HepG2 (cell line): ENCODE results near the gene HK2. TPM values are rescaled to one million over a fixed set of nuclear protein-coding genes. Genes with fewer than 3 reads are reported as not detected.
A peak's percentile ranks its signal among the peaks of the same experiment; 100 is the strongest.

Experiments
- AGO1 ChIP-seq: fragments of 200-400 bp; formaldehyde crosslinking; IDR thresholded peaks from 2 replicates; pipeline ENCODE4 v1.6.1; 2017; ENCODE audit warnings: mild to moderate bottlenecking, low read depth, low read length, moderate library complexity; ENCODE audit not compliant: poor library complexity, severe bottlenecking
- CHD4 ChIP-seq: fragments of 200-600 bp; sonication (generic); IDR thresholded peaks from 2 replicates; pipeline ENCODE4 v1.7.0; 2017; ENCODE audit warnings: mild to moderate bottlenecking, low read length, borderline replicate concordance
- HCFC1 ChIP-seq: fragments of 150-350 bp; IDR thresholded peaks from 2 replicates; pipeline ENCODE4 v1.6.1; 2014; ENCODE audit warnings: low read depth, low read length
- KDM1A ChIP-seq: IDR thresholded peaks from 2 replicates; pipeline ENCODE4 v1.6.1; 2016; ENCODE audit warnings: missing compliant biosample characterization
- KDM2A ChIP-seq: sonication (generic); formaldehyde crosslinking; IDR thresholded peaks from 2 replicates; pipeline ENCODE4 v1.4.0; 2020; ENCODE audit warnings: low read depth, missing genetic modification reagents, borderline replicate concordance
- NFKB2 ChIP-seq: sonication (generic); formaldehyde crosslinking; IDR thresholded peaks from 2 replicates; pipeline ENCODE4 v1.4.0; 2020; ENCODE audit warnings: missing genetic modification reagents, borderline replicate concordance
- POLR2A ChIP-seq, 2 experiments: IDR thresholded peaks; 2 replicates each; pipeline ENCODE4 v1.6.1; 2011; ENCODE audit warnings: low read depth in 2 of 2, low read length in 2 of 2, mild to moderate bottlenecking in 1 of 2, moderate library complexity in 1 of 2; ENCODE audit not compliant: insufficient read depth in 1 of 2
- RELA ChIP-seq: sonication (generic); formaldehyde crosslinking; IDR thresholded peaks from 2 replicates; pipeline ENCODE4 v1.4.0; 2020; ENCODE audit warnings: missing genetic modification reagents
- SMYD3 ChIP-seq: sonication (generic); formaldehyde crosslinking; IDR thresholded peaks from 2 replicates; pipeline ENCODE4 v1.8.1; 2023; ENCODE audit warnings: mild to moderate bottlenecking, missing genetic modification reagents
- SP140L ChIP-seq: sonication (generic); formaldehyde crosslinking; IDR thresholded peaks from 2 replicates; pipeline ENCODE4 v1.4.0; 2020; ENCODE audit warnings: missing genetic modification reagents, borderline replicate concordance
- SRF ChIP-seq: IDR thresholded peaks from 2 replicates; pipeline ENCODE4 v1.6.1; 2011; ENCODE audit warnings: mild to moderate bottlenecking, low read depth, low read length, moderate library complexity
- TAF15 ChIP-seq: fragments of 200-400 bp; formaldehyde crosslinking; IDR thresholded peaks from one replicate; pipeline ENCODE4 v1.6.1; 2018; ENCODE audit warnings: mild to moderate bottlenecking, low read depth, low read length; ENCODE audit not compliant: poor library complexity, severe bottlenecking
- TBL1XR1 ChIP-seq: fragments of 150-350 bp; IDR thresholded peaks from 2 replicates; pipeline ENCODE4 v1.6.1; 2014; ENCODE audit warnings: borderline replicate concordance, low read length; ENCODE audit not compliant: partially characterized antibody
- ZBTB38 ChIP-seq: sonication (generic); formaldehyde crosslinking; IDR thresholded peaks from 2 replicates; pipeline ENCODE4 v1.5.1; 2020; ENCODE audit warnings: mild to moderate bottlenecking, missing genetic modification reagents
- ZFP37 ChIP-seq: sonication (generic); formaldehyde crosslinking; IDR thresholded peaks from 2 replicates; pipeline ENCODE4 v1.4.0; 2020; ENCODE audit warnings: missing genetic modification reagents, borderline replicate concordance
- ZNF224 ChIP-seq: sonication (generic); formaldehyde crosslinking; IDR thresholded peaks from 2 replicates; pipeline ENCODE4 v1.5.0; 2020; ENCODE audit warnings: mild to moderate bottlenecking, missing genetic modification reagents
- ZNF24 ChIP-seq: fragments of 450-650 bp; IDR thresholded peaks from 2 replicates; pipeline ENCODE4 v1.6.1; 2017; ENCODE audit warnings: antibody characterized with exemption, mild to moderate bottlenecking
- ZNF296 ChIP-seq: sonication (generic); formaldehyde crosslinking; conservative IDR thresholded peaks from 2 replicates; pipeline ENCODE4 v1.5.0; 2020; ENCODE audit warnings: mild to moderate bottlenecking, missing genetic modification reagents
- polyA plus RNA-seq, 8 experiments: library from polyadenylated mRNA; depleted of rRNA in 3 of 8; stranded (reverse) in 7 of 8; unstranded in 1 of 8; fragments of >200 nt; fragmentation: Illumina TruSeq in 4 of 8; extraction: Trizol in 4 of 8; gene quantifications; 2 replicates each; pipeline versions ENCODE4 v1.2.1 to v1.2.3, GENCODE V29; 2011 to 2016; ENCODE audit warnings: low read depth in 4 of 8, missing spikeins in 1 of 8, mixed read lengths in 1 of 8; ENCODE audit not compliant: insufficient read depth in 1 of 8
- total RNA-seq, 5 experiments: library from RNA; depleted of rRNA; stranded (reverse); fragments of >200 nt; fragmentation: Illumina TruSeq; extraction: Trizol; gene quantifications; 2 replicates each; pipeline ENCODE4 v1.2.3, GENCODE V29; 2016; ENCODE audit warnings: low read depth in 1 of 5
- TF ChIP-seq, protein P1 (sequence below): sonication (generic); formaldehyde crosslinking; IDR thresholded peaks from 2 replicates; pipeline ENCODE4 v1.5.1; 2020; ENCODE audit warnings: mild to moderate bottlenecking, missing genetic modification reagents, moderate library complexity
- TF ChIP-seq, protein P2 (sequence below): sonication (generic); formaldehyde crosslinking; IDR thresholded peaks from 2 replicates; pipeline ENCODE4 v1.8.1; 2023; ENCODE audit warnings: mild to moderate bottlenecking, inconsistent platforms, moderate library complexity, missing genetic modification reagents, borderline replicate concordance
- TF ChIP-seq, protein P3 (sequence below): sonication (generic); formaldehyde crosslinking; IDR thresholded peaks from 2 replicates; pipeline ENCODE4 v1.4.0; 2020; ENCODE audit warnings: mild to moderate bottlenecking, missing genetic modification reagents
- TF ChIP-seq, protein P4 (sequence below): sonication (generic); formaldehyde crosslinking; IDR thresholded peaks from 2 replicates; pipeline ENCODE4 v1.5.0; 2020; ENCODE audit warnings: missing genetic modification reagents

Gene HK2
- total and polyA plus RNA-seq, 2 of the 13 experiments (the other 11 are each of a cell fraction or from before 2014, with no cell fraction given), result 13.2 to 101 TPM

DNA sequence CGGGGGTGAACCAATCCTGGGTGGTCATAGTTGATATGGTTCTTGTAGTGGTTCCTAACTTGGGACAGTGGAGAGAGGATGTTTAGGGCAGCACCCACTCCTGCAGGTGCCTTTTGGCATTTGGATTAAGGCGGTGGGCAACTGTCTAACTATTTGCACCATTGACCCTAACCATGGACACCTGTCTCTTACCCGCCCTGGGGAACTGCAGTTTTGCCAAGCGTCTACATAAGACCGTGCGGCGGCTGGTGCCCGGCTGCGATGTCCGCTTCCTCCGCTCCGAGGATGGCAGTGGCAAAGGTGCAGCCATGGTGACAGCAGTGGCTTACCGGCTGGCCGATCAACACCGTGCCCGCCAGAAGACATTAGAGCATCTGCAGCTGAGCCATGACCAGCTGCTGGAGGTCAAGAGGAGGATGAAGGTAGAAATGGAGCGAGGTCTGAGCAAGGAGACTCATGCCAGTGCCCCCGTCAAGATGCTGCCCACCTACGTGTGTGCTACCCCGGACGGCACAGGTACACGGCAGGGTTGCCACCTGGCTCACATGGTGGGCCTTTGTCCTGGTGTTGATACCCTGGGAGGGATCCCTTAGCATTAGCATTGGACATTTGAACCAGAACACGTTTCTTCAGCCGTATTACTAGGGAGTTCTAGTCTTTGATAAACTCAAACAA, 46.3 kb downstream of the HK2 start (continued):
- TF ChIP-seq AGO1, result peak; percentile 90
- no peak for TF ChIP-seq KDM1A (CRISPR knock-in tag)
- no peak for TF ChIP-seq ZNF296
- TF ChIP-seq, protein P1, sequence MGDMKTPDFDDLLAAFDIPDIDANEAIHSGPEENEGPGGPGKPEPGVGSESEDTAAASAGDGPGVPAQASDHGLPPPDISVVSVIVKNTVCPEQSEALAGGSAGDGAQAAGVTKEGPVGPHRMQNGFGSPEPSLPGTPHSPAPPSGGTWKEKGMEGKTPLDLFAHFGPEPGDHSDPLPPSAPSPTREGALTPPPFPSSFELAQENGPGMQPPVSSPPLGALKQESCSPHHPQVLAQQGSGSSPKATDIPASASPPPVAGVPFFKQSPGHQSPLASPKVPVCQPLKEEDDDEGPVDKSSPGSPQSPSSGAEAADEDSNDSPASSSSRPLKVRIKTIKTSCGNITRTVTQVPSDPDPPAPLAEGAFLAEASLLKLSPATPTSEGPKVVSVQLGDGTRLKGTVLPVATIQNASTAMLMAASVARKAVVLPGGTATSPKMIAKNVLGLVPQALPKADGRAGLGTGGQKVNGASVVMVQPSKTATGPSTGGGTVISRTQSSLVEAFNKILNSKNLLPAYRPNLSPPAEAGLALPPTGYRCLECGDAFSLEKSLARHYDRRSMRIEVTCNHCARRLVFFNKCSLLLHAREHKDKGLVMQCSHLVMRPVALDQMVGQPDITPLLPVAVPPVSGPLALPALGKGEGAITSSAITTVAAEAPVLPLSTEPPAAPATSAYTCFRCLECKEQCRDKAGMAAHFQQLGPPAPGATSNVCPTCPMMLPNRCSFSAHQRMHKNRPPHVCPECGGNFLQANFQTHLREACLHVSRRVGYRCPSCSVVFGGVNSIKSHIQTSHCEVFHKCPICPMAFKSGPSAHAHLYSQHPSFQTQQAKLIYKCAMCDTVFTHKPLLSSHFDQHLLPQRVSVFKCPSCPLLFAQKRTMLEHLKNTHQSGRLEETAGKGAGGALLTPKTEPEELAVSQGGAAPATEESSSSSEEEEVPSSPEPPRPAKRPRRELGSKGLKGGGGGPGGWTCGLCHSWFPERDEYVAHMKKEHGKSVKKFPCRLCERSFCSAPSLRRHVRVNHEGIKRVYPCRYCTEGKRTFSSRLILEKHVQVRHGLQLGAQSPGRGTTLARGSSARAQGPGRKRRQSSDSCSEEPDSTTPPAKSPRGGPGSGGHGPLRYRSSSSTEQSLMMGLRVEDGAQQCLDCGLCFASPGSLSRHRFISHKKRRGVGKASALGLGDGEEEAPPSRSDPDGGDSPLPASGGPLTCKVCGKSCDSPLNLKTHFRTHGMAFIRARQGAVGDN (CRISPR knock-in tag), result peak; percentile 36; the same call in 1 of the 2 replicates
- TF ChIP-seq KDM2A (CRISPR knock-in tag), result no peak
- TF ChIP-seq, protein P2, sequence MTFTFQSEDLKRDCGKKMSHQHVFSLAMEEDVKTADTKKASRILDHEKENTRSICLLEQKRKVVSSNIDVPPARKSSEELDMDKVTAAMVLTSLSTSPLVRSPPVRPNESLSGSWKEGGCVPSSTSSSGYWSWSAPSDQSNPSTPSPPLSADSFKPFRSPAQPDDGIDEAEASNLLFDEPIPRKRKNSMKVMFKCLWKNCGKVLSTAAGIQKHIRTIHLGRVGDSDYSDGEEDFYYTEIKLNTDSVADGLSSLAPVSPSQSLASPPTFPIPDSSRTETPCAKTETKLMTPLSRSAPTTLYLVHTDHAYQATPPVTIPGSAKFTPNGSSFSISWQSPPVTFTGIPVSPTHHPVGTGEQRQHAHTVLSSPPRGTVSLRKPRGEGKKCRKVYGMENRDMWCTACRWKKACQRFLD, result no peak
- no peak for TF ChIP-seq RELA
- no peak for TF ChIP-seq SP140L (CRISPR knock-in tag)
- no peak for TF ChIP-seq ZNF24
- no peak for TF ChIP-seq NFKB2 (CRISPR knock-in tag)
- no peak for TF ChIP-seq ZFP37 (CRISPR knock-in tag)
- no peak for TF ChIP-seq HCFC1
- TF ChIP-seq TAF15, result no peak
- peak in 1 of 2 experiments; percentile 16; a peak in 1 of 4 replicates for TF ChIP-seq POLR2A (IDR thresholded peaks at IDR 0.05; ENCODE audit: insufficient read depth in 1 of 2, low read depth in 2 of 2, low read length in 2 of 2)
- 0 out of 2 replicates have a peak, but pooled peaks have one; percentile 43 for TF ChIP-seq ZBTB38
- TF ChIP-seq ZNF224 (CRISPR knock-in tag), result no peak
- no peak for TF ChIP-seq CHD4
- TF ChIP-seq SRF, result no peak
- TF ChIP-seq TBL1XR1, result no peak
- TF ChIP-seq, protein P3, sequence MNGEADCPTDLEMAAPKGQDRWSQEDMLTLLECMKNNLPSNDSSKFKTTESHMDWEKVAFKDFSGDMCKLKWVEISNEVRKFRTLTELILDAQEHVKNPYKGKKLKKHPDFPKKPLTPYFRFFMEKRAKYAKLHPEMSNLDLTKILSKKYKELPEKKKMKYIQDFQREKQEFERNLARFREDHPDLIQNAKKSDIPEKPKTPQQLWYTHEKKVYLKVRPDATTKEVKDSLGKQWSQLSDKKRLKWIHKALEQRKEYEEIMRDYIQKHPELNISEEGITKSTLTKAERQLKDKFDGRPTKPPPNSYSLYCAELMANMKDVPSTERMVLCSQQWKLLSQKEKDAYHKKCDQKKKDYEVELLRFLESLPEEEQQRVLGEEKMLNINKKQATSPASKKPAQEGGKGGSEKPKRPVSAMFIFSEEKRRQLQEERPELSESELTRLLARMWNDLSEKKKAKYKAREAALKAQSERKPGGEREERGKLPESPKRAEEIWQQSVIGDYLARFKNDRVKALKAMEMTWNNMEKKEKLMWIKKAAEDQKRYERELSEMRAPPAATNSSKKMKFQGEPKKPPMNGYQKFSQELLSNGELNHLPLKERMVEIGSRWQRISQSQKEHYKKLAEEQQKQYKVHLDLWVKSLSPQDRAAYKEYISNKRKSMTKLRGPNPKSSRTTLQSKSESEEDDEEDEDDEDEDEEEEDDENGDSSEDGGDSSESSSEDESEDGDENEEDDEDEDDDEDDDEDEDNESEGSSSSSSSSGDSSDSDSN (CRISPR knock-in tag), result 0 out of 2 replicates have a peak, but pooled peaks have one; percentile 25
- TF ChIP-seq, protein P4, sequence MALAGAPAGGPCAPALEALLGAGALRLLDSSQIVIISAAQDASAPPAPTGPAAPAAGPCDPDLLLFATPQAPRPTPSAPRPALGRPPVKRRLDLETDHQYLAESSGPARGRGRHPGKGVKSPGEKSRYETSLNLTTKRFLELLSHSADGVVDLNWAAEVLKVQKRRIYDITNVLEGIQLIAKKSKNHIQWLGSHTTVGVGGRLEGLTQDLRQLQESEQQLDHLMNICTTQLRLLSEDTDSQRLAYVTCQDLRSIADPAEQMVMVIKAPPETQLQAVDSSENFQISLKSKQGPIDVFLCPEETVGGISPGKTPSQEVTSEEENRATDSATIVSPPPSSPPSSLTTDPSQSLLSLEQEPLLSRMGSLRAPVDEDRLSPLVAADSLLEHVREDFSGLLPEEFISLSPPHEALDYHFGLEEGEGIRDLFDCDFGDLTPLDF (CRISPR knock-in tag), result no peak
- no peak for TF ChIP-seq SMYD3 (CRISPR knock-in tag)
